ENCODE results near the gene DPP8.
"Not testable (repeated sequence)": the region's sequence is repeated elsewhere in the genome, so short reads cannot be mapped to it uniquely, and the experiment has no call there.

Gene DPP8

GRCh38 chr15:65549288-65549687, 31.8 kb upstream of the DPP8 start:
- not testable (repeated sequence) for H3K27me3 ChIP-seq (ENCODE audit: control insufficient read depth in 1 of 2, insufficient read depth in 2 of 2, low read length in 2 of 2); H3K4me1 ChIP-seq (ENCODE audit: control insufficient read depth, insufficient read depth, low read length); H3K9ac ChIP-seq (ENCODE audit: low read length in 2 of 2); H3K9me3 ChIP-seq (ENCODE audit: control insufficient read depth in 2 of 2, low read length in 2 of 2); H3K36me3 ChIP-seq (ENCODE audit: control insufficient read depth in 2 of 2, insufficient read depth in 2 of 2, low read length in 2 of 2); H3K27ac ChIP-seq (ENCODE audit: low read length); H3K4me3 ChIP-seq (ENCODE audit: low read length in 2 of 2)

GRCh38 chr15:65547841-65548240, 30.4 kb upstream of the DPP8 start:
- no peaks in the 10 kb centered on the region for H3K27me3 ChIP-seq (ENCODE audit: control insufficient read depth in 1 of 2, insufficient read depth in 2 of 2, low read length in 2 of 2)
- no peak overlapping the region for H3K9ac ChIP-seq (ENCODE audit: low read length in 2 of 2)
- no peaks in the 10 kb centered on the region for H3K9me3 ChIP-seq (ENCODE audit: control insufficient read depth in 2 of 2, low read length in 2 of 2)
- H3K4me1 ChIP-seq (ENCODE audit: control insufficient read depth, insufficient read depth, low read length) = no peaks in the 10 kb centered on the region
- no peaks in the 10 kb centered on the region for H3K36me3 ChIP-seq (ENCODE audit: control insufficient read depth in 2 of 2, insufficient read depth in 2 of 2, low read length in 2 of 2)
- no peak overlapping the region for H3K27ac ChIP-seq (ENCODE audit: low read length)
- no peak overlapping the region for H3K4me3 ChIP-seq (ENCODE audit: low read length in 2 of 2)

GRCh38 chr15:65541231-65541820, 23.8 kb upstream of the DPP8 start:
- H3K9ac ChIP-seq (ENCODE audit: low read length in 2 of 2) = no peak overlapping the region
- peaks cover 2% of the 10 kb centered on the region for H3K4me1 ChIP-seq (ENCODE audit: control insufficient read depth, insufficient read depth, low read length)
- no peaks in the 10 kb centered on the region for H3K36me3 ChIP-seq (ENCODE audit: control insufficient read depth in 2 of 2, insufficient read depth in 2 of 2, low read length in 2 of 2)
- H3K27me3 ChIP-seq (ENCODE audit: control insufficient read depth in 1 of 2, insufficient read depth in 2 of 2, low read length in 2 of 2) = no peaks in the 10 kb centered on the region
- H3K27ac ChIP-seq (ENCODE audit: low read length) = no peak overlapping the region
- no peak overlapping the region for H3K4me3 ChIP-seq (ENCODE audit: low read length in 2 of 2)
- H3K9me3 ChIP-seq (ENCODE audit: control insufficient read depth in 2 of 2, low read length in 2 of 2) = no peaks in the 10 kb centered on the region

- Histone ChIP-seq H3K4me1 (ENCODE audit: control insufficient read depth, insufficient read depth, low read length) (peaks cover 2% of the 10 kb centered on the region), H3K9ac (ENCODE audit: low read length in 2 of 2) (no peak overlapping the region), H3K4me3 (ENCODE audit: low read length in 2 of 2) (no peak overlapping the region), H3K36me3 (ENCODE audit: control insufficient read depth in 2 of 2, insufficient read depth in 2 of 2, low read length in 2 of 2) (no peaks in the 10 kb centered on the region), H3K9me3 (ENCODE audit: control insufficient read depth in 2 of 2, low read length in 2 of 2) (no peaks in the 10 kb centered on the region), H3K27me3 (ENCODE audit: control insufficient read depth in 1 of 2, insufficient read depth in 2 of 2, low read length in 2 of 2) (no peaks in the 10 kb centered on the region), H3K27ac (ENCODE audit: low read length) (no peak overlapping the region)
These were observed 22.8 kb upstream of the DPP8 start for GRCh38 chr15:65540314-65540713.

- H3K9ac ChIP-seq (ENCODE audit: low read length in 2 of 2) = no peak overlapping the region
- no peaks in the 10 kb centered on the region for H3K36me3 ChIP-seq (ENCODE audit: control insufficient read depth in 2 of 2, insufficient read depth in 2 of 2, low read length in 2 of 2)
- H3K4me1 ChIP-seq (ENCODE audit: control insufficient read depth, insufficient read depth, low read length) = peaks cover 8% of the 10 kb centered on the region
- H3K4me3 ChIP-seq (ENCODE audit: low read length in 2 of 2) = no peak overlapping the region
- no peaks in the 10 kb centered on the region for H3K9me3 ChIP-seq (ENCODE audit: control insufficient read depth in 2 of 2, low read length in 2 of 2)
- no peaks in the 10 kb centered on the region for H3K27me3 ChIP-seq (ENCODE audit: control insufficient read depth in 1 of 2, insufficient read depth in 2 of 2, low read length in 2 of 2)
- H3K27ac ChIP-seq (ENCODE audit: low read length) = no peak overlapping the region
These were observed 17.7 kb upstream of the DPP8 start for GRCh38 chr15:65535192-65535591.

- H3K27ac ChIP-seq (ENCODE audit: low read length) = no peak overlapping the region
- no peaks in the 10 kb centered on the region for H3K27me3 ChIP-seq (ENCODE audit: control insufficient read depth in 1 of 2, insufficient read depth in 2 of 2, low read length in 2 of 2)
- H3K36me3 ChIP-seq (ENCODE audit: control insufficient read depth in 2 of 2, insufficient read depth in 2 of 2, low read length in 2 of 2) = no peaks in the 10 kb centered on the region
- H3K9me3 ChIP-seq (ENCODE audit: control insufficient read depth in 2 of 2, low read length in 2 of 2) = no peaks in the 10 kb centered on the region
- no peak overlapping the region for H3K9ac ChIP-seq (ENCODE audit: low read length in 2 of 2)
- H3K4me3 ChIP-seq (ENCODE audit: low read length in 2 of 2) = no peak overlapping the region
- H3K4me1 ChIP-seq (ENCODE audit: control insufficient read depth, insufficient read depth, low read length) = peaks cover 14% of the 10 kb centered on the region
These were observed 15.7 kb upstream of the DPP8 start for GRCh38 chr15:65533057-65533756.

- Histone ChIP-seq H3K27ac (ENCODE audit: low read length) (no peak overlapping the region), H3K9me3 (ENCODE audit: control insufficient read depth in 2 of 2, low read length in 2 of 2) (no peaks in the 10 kb centered on the region), H3K4me1 (ENCODE audit: control insufficient read depth, insufficient read depth, low read length) (peaks cover 14% of the 10 kb centered on the region), H3K27me3 (ENCODE audit: control insufficient read depth in 1 of 2, insufficient read depth in 2 of 2, low read length in 2 of 2) (no peaks in the 10 kb centered on the region), H3K9ac (ENCODE audit: low read length in 2 of 2) (no peak overlapping the region), H3K4me3 (ENCODE audit: low read length in 2 of 2) (no peak overlapping the region), H3K36me3 (ENCODE audit: control insufficient read depth in 2 of 2, insufficient read depth in 2 of 2, low read length in 2 of 2) (no peaks in the 10 kb centered on the region)
These were observed 15.2 kb upstream of the DPP8 start for GRCh38 chr15:65532738-65533051.

- Histone ChIP-seq H3K9me3 (ENCODE audit: control insufficient read depth in 2 of 2, low read length in 2 of 2) (no peaks in the 10 kb centered on the region), H3K9ac (ENCODE audit: low read length in 2 of 2) (peak within 1 kb of the TSS; percentile 71 to 80), H3K36me3 (ENCODE audit: control insufficient read depth in 2 of 2, insufficient read depth in 2 of 2, low read length in 2 of 2) (no peaks in the 10 kb centered on the region), H3K27ac (ENCODE audit: low read length) (peak within 1 kb of the TSS; percentile 53), H3K27me3 (ENCODE audit: control insufficient read depth in 1 of 2, insufficient read depth in 2 of 2, low read length in 2 of 2) (no peaks in the 10 kb centered on the region), H3K4me3 (ENCODE audit: low read length in 2 of 2) (peak within 1 kb of the TSS; percentile 78 to 91), H3K4me1 (ENCODE audit: control insufficient read depth, insufficient read depth, low read length) (peaks cover 14% of the 10 kb centered on the region)
These were observed 13.0 kb upstream of the DPP8 start, which contains the start of gene HACD3 for GRCh38 chr15:65530318-65531111. Gene HACD3 (plus strand): TSS chr15:65530463. CDS start chr15:65530632, 169 bp downstream.

GRCh38 chr15:65529762-65530317, 12.4 kb upstream of the DPP8 start:
- Histone ChIP-seq H3K9ac (ENCODE audit: low read length in 2 of 2) (peak overlapping the region; percentile 71 to 80), H3K27me3 (ENCODE audit: control insufficient read depth in 1 of 2, insufficient read depth in 2 of 2, low read length in 2 of 2) (no peaks in the 10 kb centered on the region), H3K36me3 (ENCODE audit: control insufficient read depth in 2 of 2, insufficient read depth in 2 of 2, low read length in 2 of 2) (no peaks in the 10 kb centered on the region), H3K27ac (ENCODE audit: low read length) (peak overlapping the region; percentile 53), H3K4me3 (ENCODE audit: low read length in 2 of 2) (peak overlapping the region; percentile 78 to 91), H3K4me1 (ENCODE audit: control insufficient read depth, insufficient read depth, low read length) (peaks cover 14% of the 10 kb centered on the region), H3K9me3 (ENCODE audit: control insufficient read depth in 2 of 2, low read length in 2 of 2) (no peaks in the 10 kb centered on the region)

- Histone ChIP-seq H3K27me3 (ENCODE audit: control insufficient read depth in 1 of 2, insufficient read depth in 2 of 2, low read length in 2 of 2) (no peaks in the 10 kb centered on the region), H3K9me3 (ENCODE audit: control insufficient read depth in 2 of 2, low read length in 2 of 2) (no peaks in the 10 kb centered on the region), H3K36me3 (ENCODE audit: control insufficient read depth in 2 of 2, insufficient read depth in 2 of 2, low read length in 2 of 2) (no peaks in the 10 kb centered on the region), H3K9ac (ENCODE audit: low read length in 2 of 2) (no peak overlapping the region), H3K4me1 (ENCODE audit: control insufficient read depth, insufficient read depth, low read length) (peaks cover 14% of the 10 kb centered on the region), H3K27ac (ENCODE audit: low read length) (no peak overlapping the region), H3K4me3 (ENCODE audit: low read length in 2 of 2) (no peak overlapping the region)
These were observed 11.1 kb upstream of the DPP8 start for GRCh38 chr15:65528461-65529060.
